Spleen (tissue), 11 donors: Measurements from ENCODE around the gene LSM14A. TPM values are rescaled to one million over a fixed set of nuclear protein-coding genes. Genes with fewer than 3 reads are reported as not detected.

ENCODE experiments used
- DNase-seq: peaks from one replicate; pipeline ENCODE4 v3.0.0-alpha.2; 2020
- H3K27ac ChIP-seq, 8 donors: fragments of 200-600 bp; sonication (generic) in 7 of 8; 1 replicate in 4 of 8; 2 replicates in 4 of 8; pipeline versions ENCODE4 v1.5.0 to v1.8.0; 2016 to 2021; ENCODE audit warnings: inconsistent platforms in 4 of 8, mild to moderate bottlenecking in 4 of 8, moderate library complexity in 1 of 8
- H3K27me3 ChIP-seq, 7 donors: fragments of 200-600 bp; sonication (generic) in 6 of 7; replicated peaks in 1 of 7; 1 replicate in 4 of 7; 2 replicates in 3 of 7; pipeline versions ENCODE4 v1.5.0 to v1.8.0; 2016 to 2021; ENCODE audit warnings: inconsistent platforms in 3 of 7, mild to moderate bottlenecking in 1 of 7
- H3K36me3 ChIP-seq, 6 donors: fragments of 200-600 bp; sonication (generic) in 5 of 6; 1 replicate in 4 of 6; 2 replicates in 2 of 6; pipeline versions ENCODE4 v1.5.0 to v1.8.0; 2016 to 2021; ENCODE audit warnings: inconsistent platforms in 2 of 6
- H3K4me1 ChIP-seq, 6 donors: fragments of 200-600 bp; sonication (generic) in 5 of 6; 1 replicate in 3 of 6; 2 replicates in 3 of 6; pipeline versions ENCODE4 v1.5.0 to v1.8.0; 2016 to 2021; ENCODE audit warnings: inconsistent platforms in 3 of 6
- H3K4me3 ChIP-seq, 8 donors: fragments of 200-600 bp; sonication (generic) in 7 of 8; 1 replicate in 4 of 8; 2 replicates in 4 of 8; pipeline versions ENCODE4 v1.5.0 to v1.8.0; 2016 to 2021; ENCODE audit warnings: inconsistent platforms in 4 of 8, mild to moderate bottlenecking in 4 of 8, moderate library complexity in 2 of 8
- H3K9me3 ChIP-seq, 8 donors: fragments of 200-600 bp; sonication (generic) in 7 of 8; 1 replicate in 4 of 8; 2 replicates in 4 of 8; pipeline versions ENCODE4 v1.5.0 to v1.8.0; 2016 to 2021; ENCODE audit warnings: inconsistent platforms in 4 of 8
- CTCF ChIP-seq, 11 experiments: fragments of 200-600 bp in 7 of 11; fragments of 450-650 bp in 4 of 11; sonication (generic) in 4 of 11; IDR thresholded peaks in 8 of 11; conservative IDR thresholded peaks in 3 of 11; 1 replicate in 7 of 11; 2 replicates in 4 of 11; pipeline versions ENCODE4 v1.4.0 to v1.8.0; 2016 to 2021; ENCODE audit warnings: antibody characterized with exemption in 11 of 11, inconsistent platforms in 4 of 11, mild to moderate bottlenecking in 1 of 11
- POLR2A ChIP-seq, 3 donors: fragments of 450-650 bp; IDR thresholded peaks; one replicate each; pipeline ENCODE4 v1.5.1; 2017; ENCODE audit warnings: antibody characterized with exemption in 3 of 3, mild to moderate bottlenecking in 1 of 3
- POLR2AphosphoS5 ChIP-seq, 3 donors: sonication (generic); formaldehyde crosslinking; IDR thresholded peaks; one replicate each; pipeline ENCODE4 v1.5.1; 2017; ENCODE audit warnings: antibody characterized with exemption in 3 of 3
- WGBS, 5 donors: extraction: QIAGEN DNeasy Blood & Tissue Kit in 3 of 5; methylation state at CpG; one replicate each; pipeline versions ENCODE4 v1.1.5 to v1.1.7; 2013 to 2018; 5-methylcytosine and 5-hydroxymethylcytosine counted together
- intact Hi-C: fragments of 100-400 bp; cut with DNase I; formaldehyde crosslinking; loops from one replicate; pipeline ENCODE4 v1.15.0; 2023; ENCODE audit warnings: low total_unique reads
- polyA plus RNA-seq, 3 donors: library from polyadenylated mRNA; stranded (reverse); fragments of 200-250 nt; gene quantifications; one replicate each; pipeline ENCODE4 v1.2.1, GENCODE V29; 2013
- total RNA-seq, 7 donors: library from RNA; depleted of rRNA in 3 of 7; stranded (reverse); fragments of >200 nt in 3 of 7; fragmentation: NEBNext Ultra II Directional in 4 of 7; extraction: Animal tissue kit (Norgen Biotek cat#: 25700) in 4 of 7; gene quantifications; one replicate each; pipeline versions ENCODE4 v1.1.0 to v1.2.1, GENCODE V29; 2016 to 2021
- donor health status: healthy with polysubstance abuse.
- donor health status: DM: no; HTN: no; CAD: no; lungs with moderate emphysema.
- donor health status: DM: no; HTN: no; CAD: no.
- donor health status: Bipolar disorder and iron deficiency.
- donor health status: healthy.
- donor health status: DM: no; HTN: no; CAD: no.
- donor health status: DM: yes; HTN: yes; CAD: no.

LSM14A gene
- total and polyA plus RNA-seq, 10 donors, result 46.8 to 187 (median 122) TPM

GRCh38 chr19:34188408-34188807 lies 16.1 kb downstream of the LSM14A start:
- H3K9me3 ChIP-seq, result no peaks in the 10 kb centered on the region
- intact Hi-C loops, result no loop called here
- H3K4me3 ChIP-seq, result no peak overlapping the region
- DNase-seq, result no peak
- peaks cover 48 to 96% (median 87%) of the 10 kb centered on the region in 6 donors for H3K4me1 ChIP-seq
- 58 to 83% (median 63%) methylated on average over 4 of the region's 4 CpGs for WGBS, 5 donors
- H3K36me3 ChIP-seq, result peaks cover 0 to under 1% (median 0%) of the 10 kb centered on the region in 6 donors
- H3K27ac ChIP-seq, result no peak overlapping the region
- TF ChIP-seq POLR2A (IDR thresholded peaks at IDR 0.05), result no peak
- no peaks in the 10 kb centered on the region for H3K27me3 ChIP-seq

GRCh38 chr19:34189199-34189916 lies 17.1 kb downstream of the LSM14A start:
- WGBS, 5 donors, result 67 to 83% (median 78%) methylated on average over 2 of the region's 2 CpGs
- intact Hi-C loops, result no loop called here
- H3K4me1 ChIP-seq, result peaks cover 48 to 96% (median 80%) of the 10 kb centered on the region in 6 donors

GRCh38 chr19:34189917-34190425 lies 17.7 kb downstream of the LSM14A start:
- Histone ChIP-seq H3K27me3 (no peaks in the 10 kb centered on the region), H3K9me3 (no peaks in the 10 kb centered on the region), H3K4me1 (peaks cover 43 to 96% (median 75%) of the 10 kb centered on the region in 6 donors), H3K36me3 (peaks cover 0 to 17% (median 8%) of the 10 kb centered on the region in 6 donors), H3K27ac (no peak overlapping the region), H3K4me3 (no peak overlapping the region)
- DNase-seq, result no peak
- TF ChIP-seq POLR2A (IDR thresholded peaks at IDR 0.05) (no peak), POLR2AphosphoS5 (IDR thresholded peaks at IDR 0.05) (no peak), CTCF (IDR thresholded peaks at IDR 0.05 in 8 of 11, conservative IDR thresholded peaks at IDR 0.05 in 3 of 11) (no peak)
- intact Hi-C loops, result no loop called here
- 31 to 51% (median 38%) methylated on average over 1 of the region's 1 CpG for WGBS, 5 donors

More at GRCh38 chr19:34189199-34189916, 17.1 kb downstream of the LSM14A start:
- Histone ChIP-seq H3K9me3 (no peaks in the 10 kb centered on the region), H3K27ac (no peak overlapping the region), H3K27me3 (no peaks in the 10 kb centered on the region), H3K36me3 (peaks cover 0 to 10% (median 2%) of the 10 kb centered on the region in 6 donors), H3K4me3 (no peak overlapping the region)
- DNase-seq, result no peak
- no peak for TF ChIP-seq POLR2A (IDR thresholded peaks at IDR 0.05)
- no peak for TF ChIP-seq POLR2AphosphoS5 (IDR thresholded peaks at IDR 0.05)
- no peak for TF ChIP-seq CTCF (IDR thresholded peaks at IDR 0.05 in 8 of 11, conservative IDR thresholded peaks at IDR 0.05 in 3 of 11)

- Histone ChIP-seq H3K27ac (no peak overlapping the region), H3K4me1 (peaks cover 35 to 81% (median 60%) of the 10 kb centered on the region in 6 donors), H3K4me3 (no peak overlapping the region), H3K9me3 (no peaks in the 10 kb centered on the region), H3K36me3 (peaks cover 3 to 31% (median 22%) of the 10 kb centered on the region in 6 donors), H3K27me3 (no peaks in the 10 kb centered on the region)
- no peak for TF ChIP-seq POLR2AphosphoS5 (IDR thresholded peaks at IDR 0.05)
- no peak for TF ChIP-seq POLR2A (IDR thresholded peaks at IDR 0.05)
- TF ChIP-seq CTCF (IDR thresholded peaks at IDR 0.05 in 8 of 11, conservative IDR thresholded peaks at IDR 0.05 in 3 of 11), result no peak
- intact Hi-C loops, result no loop called here
- 76 to 80% (median 78%) methylated on average over 3 of the region's 3 CpGs for WGBS, 5 donors
- DNase-seq, result no peak
These were observed 19.2 kb downstream of the LSM14A start for GRCh38 chr19:34191355-34191962.
